GM12878 (cell line): ENCODE measurements around the gene NIPAL1. TPM values are rescaled to one million over a fixed set of nuclear protein-coding genes. Genes with fewer than 3 reads are reported as not detected.
A peak's percentile ranks its signal among the peaks of the same experiment; 100 is the strongest.

Source experiments
- ATAC-seq: fragments of 200-7000 bp; cut with Tn5 transposase; 3 replicates; pipeline ENCODE4 v1.9.1; 2020; ENCODE audit warnings: mild to moderate bottlenecking, moderate library complexity
- BruUV-seq: library from RNA; stranded (reverse); fragments of 400-500 nt; replicated peaks from 2 replicates; lab custom pipeline; 2021; lab: Mats Ljungman, UMichigan
- CTCF ChIA-PET: fragments of 300-600 bp; sonication (Branson Sonifier 250); formaldehyde crosslinking; extraction: SDS; loops from one replicate; lab custom pipeline; 2021; ENCODE audit warnings: inconsistent platforms; lab: Yijun Ruan, JAX
- POLR2A ChIA-PET: fragments of 350-600 bp; formaldehyde crosslinking; extraction: SDS; loops from one replicate; lab custom pipeline; 2021; ENCODE audit warnings: inconsistent platforms; lab: Charles Lee
- RAD21 ChIA-PET: fragments of 300-600 bp; sonication (Branson Sonifier 250); formaldehyde crosslinking; loops from one replicate; lab custom pipeline; 2023; ENCODE audit warnings: antibody characterized with exemption; ENCODE audit not compliant: unreplicated experiment; lab: Charles Lee
- SMC1A ChIA-PET: fragments of 300-600 bp; sonication (Branson Sonifier 250); formaldehyde crosslinking; loops from one replicate; lab custom pipeline; 2023; ENCODE audit not compliant: unreplicated experiment, uncharacterized antibody; lab: Charles Lee
- DNase-seq: peaks from one replicate; pipeline ENCODE4 v3.0.0-alpha.2; 2011; ENCODE audit warnings: low read depth, low spot score
- FAIRE-seq: peaks from 3 replicates; lab custom pipeline; 2011; peaks lifted over from hg19 to GRCh38; lab: Jason Lieb, UNC
- H2AFZ ChIP-seq: 2 replicates; pipeline ENCODE4 v1.6.0; 2011; ENCODE audit warnings: low read depth, low read length, control low read depth; ENCODE audit not compliant: control insufficient read depth
- H3K27ac ChIP-seq: 2 replicates; pipeline ENCODE4 v1.5.1; 2011; ENCODE audit warnings: control low read depth; ENCODE audit not compliant: control insufficient read depth, insufficient read depth
- H3K27me3 ChIP-seq, 2 experiments: replicated peaks in 1 of 2; 2 replicates each; pipeline versions ENCODE4 v1.6.0 to v1.6.1; 2011; ENCODE audit warnings: low read length in 1 of 2; ENCODE audit not compliant: control insufficient read depth in 2 of 2, insufficient read depth in 2 of 2
- H3K36me3 ChIP-seq, 2 experiments: 2 replicates each; pipeline ENCODE4 v1.5.1; 2011; ENCODE audit warnings: low read length in 1 of 2; ENCODE audit not compliant: control insufficient read depth in 2 of 2, insufficient read depth in 2 of 2
- H3K4me1 ChIP-seq: 2 replicates; pipeline ENCODE4 v1.6.1; 2011; ENCODE audit warnings: mild to moderate bottlenecking, low read length, moderate library complexity, mixed read lengths; ENCODE audit not compliant: control insufficient read depth, insufficient read depth
- H3K4me2 ChIP-seq: 2 replicates; pipeline ENCODE4 v1.6.0; 2011; ENCODE audit warnings: control low read depth; ENCODE audit not compliant: control insufficient read depth, insufficient read depth
- H3K4me3 ChIP-seq: fragments of 200-600 bp; sonication (generic); 2 replicates; pipeline ENCODE4 v1.5.1; 2016
- H3K79me2 ChIP-seq: 2 replicates; pipeline ENCODE4 v1.6.0; 2011; ENCODE audit warnings: low read length; ENCODE audit not compliant: control insufficient read depth, insufficient read depth
- H3K9ac ChIP-seq: 2 replicates; pipeline ENCODE4 v1.8.0; 2011; ENCODE audit warnings: low read length, control low read depth, mixed read lengths; ENCODE audit not compliant: control insufficient read depth, insufficient read depth
- H3K9me3 ChIP-seq: replicated peaks from 3 replicates; pipeline ENCODE4 v1.5.1; 2011; ENCODE audit warnings: mild to moderate bottlenecking, low read length; ENCODE audit not compliant: control insufficient read depth, insufficient read depth
- H4K20me1 ChIP-seq: 2 replicates; pipeline ENCODE4 v1.6.0; 2011; ENCODE audit not compliant: control insufficient read depth, insufficient read depth
- BCL11A ChIP-seq: IDR thresholded peaks from 2 replicates; pipeline ENCODE4 v1.6.1; 2011; ENCODE audit warnings: low read depth, low read length
- EED ChIP-seq: sonication (generic); IDR thresholded peaks from 2 replicates; pipeline ENCODE4 v1.6.1; 2016; ENCODE audit warnings: antibody characterized with exemption, low read depth
- FOXK2 ChIP-seq: fragments of 450-650 bp; IDR thresholded peaks from 2 replicates; pipeline ENCODE4 v1.6.1; 2017; ENCODE audit warnings: mild to moderate bottlenecking, moderate library complexity
- SMAD1 ChIP-seq: fragments of 450-650 bp; IDR thresholded peaks from 2 replicates; pipeline ENCODE4 v1.6.1; 2018; ENCODE audit warnings: mild to moderate bottlenecking, low read depth; ENCODE audit not compliant: partially characterized antibody
- SMARCA5 ChIP-seq: fragments of 450-650 bp; IDR thresholded peaks from 2 replicates; pipeline ENCODE4 v1.6.1; 2017; ENCODE audit warnings: mild to moderate bottlenecking
- SPI1 ChIP-seq: IDR thresholded peaks from 2 replicates; pipeline ENCODE4 v1.6.1; 2011; ENCODE audit warnings: low read depth, mild to moderate bottlenecking, low read length, moderate library complexity, borderline replicate concordance; ENCODE audit not compliant: insufficient read depth
- TCF3 ChIP-seq: IDR thresholded peaks from 2 replicates; pipeline ENCODE4 v1.6.1; 2012; ENCODE audit warnings: low read depth, mild to moderate bottlenecking, low read length, borderline replicate concordance; ENCODE audit not compliant: insufficient read depth
- ZNF622 ChIP-seq: fragments of 450-650 bp; IDR thresholded peaks from 2 replicates; pipeline ENCODE4 v1.6.1; 2017; ENCODE audit warnings: mild to moderate bottlenecking, inconsistent platforms
- ZSCAN29 ChIP-seq: fragments of 450-650 bp; IDR thresholded peaks from 2 replicates; pipeline ENCODE4 v1.6.1; 2017; ENCODE audit warnings: mild to moderate bottlenecking, moderate library complexity
- WGBS: methylation state at CpG from one replicate; pipeline ENCODE4 v1.1.6; 2016; ENCODE audit warnings: low lambda C conversion rate; ENCODE audit not compliant: insufficient replicate concordance, insufficient coverage; ENCODE audit errors: missing lambda C conversion rate; 5-methylcytosine and 5-hydroxymethylcytosine counted together
- in situ Hi-C: fragments of 300-500 bp; cut with MboI; formaldehyde crosslinking; loops from 9 replicates; pipeline ENCODE4 v1.14.3; 2018; ENCODE audit warnings: mixed read lengths
- intact Hi-C: fragments of 100-400 bp; cut with micrococcal nuclease; formaldehyde crosslinking; loops from one replicate; pipeline ENCODE4 v1.14.2; 2022; ENCODE audit not compliant: unreplicated experiment
- polyA plus RNA-seq, 11 experiments: library from polyadenylated mRNA; depleted of rRNA in 4 of 11; unstranded in 6 of 11; stranded (reverse) in 5 of 11; fragments of >200 nt; fragmentation: Nextera tagmentation in 4 of 11; fragmentation: Illumina TruSeq in 1 of 11; extraction: Ambion mirVana in 4 of 11; extraction: Trizol in 1 of 11; gene quantifications; 1 replicate in 1 of 11; 2 replicates in 10 of 11; pipeline versions ENCODE4 v1.2.1 to v1.2.3, GENCODE V29; 2011 to 2016; ENCODE audit warnings: inconsistent platforms in 2 of 11, missing spikeins in 2 of 11, low read depth in 1 of 11
- total RNA-seq, 4 experiments: library from RNA; depleted of rRNA in 3 of 4; stranded (reverse); fragments of >200 nt in 3 of 4; fragmentation: Illumina TruSeq in 1 of 4; extraction: Trizol in 1 of 4; gene quantifications; 2 replicates each; pipeline versions ENCODE4 v1.2.1 to v1.2.3, GENCODE V29; 2013 to 2021
- TF ChIP-seq, protein P1 (sequence below): fragments of 450-650 bp; IDR thresholded peaks from 2 replicates; pipeline ENCODE4 v1.6.1; 2014; ENCODE audit warnings: mild to moderate bottlenecking

NIPAL1 gene
- total and polyA plus RNA-seq, 10 of the 15 experiments (the other 5 are each of a cell fraction or from before 2014, with no cell fraction given) = 0.46 to 9.7 (median 5.9) TPM

DNA sequence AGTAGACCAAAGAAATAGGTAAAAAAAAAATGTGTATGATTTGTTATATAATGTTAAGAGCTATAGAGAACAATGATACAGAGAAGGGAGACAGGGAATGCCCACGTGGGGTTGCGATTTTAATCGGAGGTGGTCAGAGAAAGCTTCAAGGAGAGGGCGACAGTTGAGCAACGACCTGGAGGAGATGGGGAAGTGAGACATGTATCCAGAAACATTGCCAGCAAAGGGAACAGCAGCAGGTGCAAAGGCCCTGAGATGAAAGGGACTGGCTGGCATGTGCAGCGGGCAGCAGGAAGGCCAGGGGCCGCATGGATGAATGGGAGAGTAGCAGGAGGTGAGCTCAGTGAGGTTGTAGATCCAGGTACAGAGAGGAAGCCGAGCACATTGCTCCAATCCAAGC, 32.9 kb downstream of the NIPAL1 start:
- SMC1A ChIA-PET = interaction anchor here (0.8 to 11.7 kb wide), 4 partner anchors 16 to 39 kb away, joined by 3 to 268 read pairs (median 8); no protein-coding TSS in a partner anchor
- peaks cover 3% of the 10 kb centered on the region; the same call in 1 of the 3 replicates for H3K9me3 ChIP-seq
- WGBS = 60% methylated on average over 8 of the region's 8 CpGs
- no peak overlapping the region for H3K9ac ChIP-seq
- no TSS peak for BruUV-seq
- H3K4me3 ChIP-seq = no peak overlapping the region
- H2AFZ ChIP-seq = no peak overlapping the region
- H3K4me1 ChIP-seq = peaks cover 59% of the 10 kb centered on the region
- no peak overlapping the region for H3K27ac ChIP-seq
- H3K4me2 ChIP-seq = no peak overlapping the region
- peak; percentile 9; the same call in 1 of the 2 replicates for TF ChIP-seq SPI1
- TF ChIP-seq, protein P1, sequence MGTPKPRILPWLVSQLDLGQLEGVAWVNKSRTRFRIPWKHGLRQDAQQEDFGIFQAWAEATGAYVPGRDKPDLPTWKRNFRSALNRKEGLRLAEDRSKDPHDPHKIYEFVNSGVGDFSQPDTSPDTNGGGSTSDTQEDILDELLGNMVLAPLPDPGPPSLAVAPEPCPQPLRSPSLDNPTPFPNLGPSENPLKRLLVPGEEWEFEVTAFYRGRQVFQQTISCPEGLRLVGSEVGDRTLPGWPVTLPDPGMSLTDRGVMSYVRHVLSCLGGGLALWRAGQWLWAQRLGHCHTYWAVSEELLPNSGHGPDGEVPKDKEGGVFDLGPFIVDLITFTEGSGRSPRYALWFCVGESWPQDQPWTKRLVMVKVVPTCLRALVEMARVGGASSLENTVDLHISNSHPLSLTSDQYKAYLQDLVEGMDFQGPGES = no peak
- peak; percentile 53; the same call in 1 of the 2 replicates for TF ChIP-seq EED
- TF ChIP-seq, all 136 proteins: peak for 2
- Histone ChIP-seq H3K79me2 (no peaks in the 10 kb centered on the region), H4K20me1 (no peaks in the 10 kb centered on the region), H3K36me3 (no peaks in the 10 kb centered on the region), H3K27me3 (no peaks in the 10 kb centered on the region; a peak in 1 of 4 replicates)
- ATAC-seq (no peak), FAIRE-seq (no peak), DNase-seq (no peak)
- RAD21 ChIA-PET = interaction anchor here (0.6 to 7.4 kb wide), 7 partner anchors 14 to 224 kb away, joined by 3 to 121 read pairs (median 3); partner anchors contain the start of gene CORIN
- POLR2A ChIA-PET = interaction anchor here (0.8 to 1.6 kb wide), 3 partner anchors 14 to 20 kb away, joined by 3 to 7 read pairs (median 5); no protein-coding TSS in a partner anchor
- intact Hi-C loops (loop anchor here (5.0 to 10.0 kb wide), 2 partner anchors 218 to 535 kb away; partner anchors contain the start of gene TEC), in situ Hi-C loops (no loop called here)
- CTCF ChIA-PET = interaction anchor here (0.7 to 8.1 kb wide), 9 partner anchors 12 to 726 kb away, joined by 3 to 158 read pairs (median 5); no protein-coding TSS in a partner anchor

DNA sequence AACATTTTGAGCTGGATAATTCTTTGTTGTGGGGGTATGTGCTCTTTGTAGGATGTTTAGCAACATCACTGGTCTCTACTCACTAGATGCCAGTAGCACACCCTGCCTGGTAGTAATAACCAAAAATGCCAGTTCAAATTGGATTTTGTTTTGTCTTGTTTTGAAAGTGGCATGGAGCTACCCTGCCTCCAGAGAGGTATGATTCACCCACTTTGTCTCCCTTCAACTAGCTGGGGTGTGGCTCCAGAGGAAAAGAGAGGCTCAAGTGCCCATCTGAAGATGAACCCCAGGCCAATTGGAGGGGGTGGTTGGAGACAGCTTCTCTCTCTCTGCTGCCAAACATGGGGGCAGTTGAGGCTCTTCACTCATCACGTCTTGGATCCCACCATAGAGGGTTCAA, 34.5 kb downstream of the NIPAL1 start:
- Histone ChIP-seq H3K4me1 (peaks cover 43% of the 10 kb centered on the region), H3K79me2 (no peaks in the 10 kb centered on the region), H3K4me3 (no peak overlapping the region), H2AFZ (no peak overlapping the region), H3K36me3 (no peaks in the 10 kb centered on the region), H3K9me3 (peaks cover 3% of the 10 kb centered on the region; the same call in 1 of the 3 replicates), H3K27ac (no peak overlapping the region), H3K27me3 (no peaks in the 10 kb centered on the region; a peak in 1 of 4 replicates), H3K9ac (no peak overlapping the region), H3K4me2 (no peak overlapping the region), H4K20me1 (no peaks in the 10 kb centered on the region)
- ChIA-PET CTCF (interaction anchor here (0.7 to 8.1 kb wide), 4 partner anchors 17 to 384 kb away, joined by 3 to 158 read pairs (median 5); no protein-coding TSS in a partner anchor), POLR2A (no interaction called here), SMC1A (interaction anchor here (0.7 to 11.7 kb wide), 4 partner anchors 15 to 35 kb away, joined by 3 to 268 read pairs (median 4); no protein-coding TSS in a partner anchor), RAD21 (interaction anchor here (0.7 to 0.9 kb wide), 2 partner anchors 17 to 36 kb away, joined by 3 read pairs; no protein-coding TSS in a partner anchor)
- in situ Hi-C loops (no loop called here), intact Hi-C loops (no loop called here)
- no TSS peak for BruUV-seq
- DNase-seq (no peak), ATAC-seq (no peak), FAIRE-seq (no peak)
- TF ChIP-seq SMARCA5 (no peak), ZSCAN29 (no peak), BCL11A (no peak), FOXK2 (no peak), SMAD1 (no peak), ZNF622 (no peak), TCF3 (no peak)
- TF ChIP-seq, protein P1 = no peak
- WGBS = 83% methylated on average over 1 of the region's 1 CpG
